HuH-7.5 (cell line): ENCODE measurements around the gene TMEM242.

Experiments
- DNase-seq: peaks from one replicate; pipeline ENCODE4 v3.0.0; 2011; ENCODE audit warnings: low spot score

Gene TMEM242

GRCh38 chr6:157288575-157288974 is 34.7 kb downstream of the TMEM242 start:
- DNase-seq = no peak

- DNase-seq = no peak
These were observed 35.4 kb downstream of the TMEM242 start for GRCh38 chr6:157287923-157288322.

GRCh38 chr6:157287247-157287850 is 36.0 kb downstream of the TMEM242 start:
- DNase-seq = no peak

GRCh38 chr6:157285422-157285779 is 37.9 kb downstream of the TMEM242 start:
- no peak for DNase-seq

- no peak for DNase-seq
These were observed 38.4 kb downstream of the TMEM242 start for GRCh38 chr6:157284738-157285421.

- no peak for DNase-seq
These were observed 39.2 kb downstream of the TMEM242 start for GRCh38 chr6:157283900-157284737.

GRCh38 chr6:157283330-157283898 is 39.9 kb downstream of the TMEM242 start:
- DNase-seq = no peak

- DNase-seq = no peak
These were observed 41.0 kb downstream of the TMEM242 start for GRCh38 chr6:157282284-157282683.

GRCh38 chr6:157281570-157281969 is 41.7 kb downstream of the TMEM242 start:
- DNase-seq = no peak

GRCh38 chr6:157280947-157281346 is 42.4 kb downstream of the TMEM242 start:
- no peak for DNase-seq

GRCh38 chr6:157280157-157280556 is 43.2 kb downstream of the TMEM242 start:
- DNase-seq = no peak

- no peak for DNase-seq
These were observed 45.1 kb downstream of the TMEM242 start for GRCh38 chr6:157278171-157278570.

- DNase-seq = no peak
These were observed 46.6 kb downstream of the TMEM242 start for GRCh38 chr6:157276731-157277130.

GRCh38 chr6:157276134-157276532 is 47.2 kb downstream of the TMEM242 start:
- no peak for DNase-seq

- peak; percentile 87 for DNase-seq
These were observed 48.7 kb downstream of the TMEM242 start for GRCh38 chr6:157274471-157275226.

- peak; percentile 92 for DNase-seq
These were observed 49.4 kb downstream of the TMEM242 start for GRCh38 chr6:157273756-157274470.

GRCh38 chr6:157272866-157273755 is 50.2 kb downstream of the TMEM242 start:
- DNase-seq = peak; percentile 42

GRCh38 chr6:157272372-157272771 is 50.9 kb downstream of the TMEM242 start:
- DNase-seq = no peak

GRCh38 chr6:157271911-157272310 is 51.4 kb downstream of the TMEM242 start:
- DNase-seq = no peak

- no peak for DNase-seq
These were observed 51.9 kb downstream of the TMEM242 start for GRCh38 chr6:157271441-157271840.
